Parathyroid adenoma (tissue), 2 donors: ENCODE measurements around the gene MCC.

Experiments used
- H2AFZ ChIP-seq: fragments of 300-600 bp; sonication (generic); one replicate; pipeline ENCODE4 v1.7.0; 2017; ENCODE audit warnings: antibody characterized with exemption, mild to moderate bottlenecking
- H3K27ac ChIP-seq: fragments of 300-600 bp; sonication (generic); one replicate; pipeline ENCODE4 v1.7.0; 2017
- H3K27me3 ChIP-seq: fragments of 300-600 bp; sonication (generic); one replicate; pipeline ENCODE4 v1.7.0; 2017; ENCODE audit warnings: low read length; ENCODE audit not compliant: control insufficient read depth, insufficient read depth
- H3K36me3 ChIP-seq: fragments of 300-600 bp; sonication (generic); one replicate; pipeline ENCODE4 v1.7.0; 2017; ENCODE audit warnings: low read length; ENCODE audit not compliant: control insufficient read depth, insufficient read depth
- H3K4me1 ChIP-seq: fragments of 300-600 bp; sonication (generic); one replicate; pipeline ENCODE4 v1.7.0; 2017; ENCODE audit warnings: control low read depth
- H3K4me2 ChIP-seq: fragments of 300-600 bp; sonication (generic); one replicate; pipeline ENCODE4 v1.7.0; 2017; ENCODE audit warnings: low read length
- H3K4me3 ChIP-seq: fragments of 300-600 bp; sonication (generic); one replicate; pipeline ENCODE4 v1.7.0; 2017; ENCODE audit warnings: low read depth, low read length
- H3K79me2 ChIP-seq: fragments of 300-600 bp; sonication (generic); one replicate; pipeline ENCODE4 v1.7.0; 2017; ENCODE audit warnings: control low read depth
- H3K9ac ChIP-seq: fragments of 300-600 bp; sonication (generic); one replicate; pipeline ENCODE4 v1.7.0; 2017; ENCODE audit warnings: mild to moderate bottlenecking
- H3K9me3 ChIP-seq: fragments of 300-600 bp; sonication (generic); one replicate; pipeline ENCODE4 v1.7.0; 2017; ENCODE audit warnings: low read length; ENCODE audit not compliant: control insufficient read depth
- CTCF ChIP-seq: fragments of 300-600 bp; sonication (generic); IDR thresholded peaks from one replicate; pipeline ENCODE4 v1.7.0; 2017; ENCODE audit warnings: antibody characterized with exemption, mild to moderate bottlenecking
- donor health status: primary hyperparathyroidism.

MCC gene

GRCh38 chr5:113359419-113359818 is 128.8 kb downstream of the MCC start:
- no peak overlapping the region for H3K4me2 ChIP-seq
- no peak overlapping the region for H3K9ac ChIP-seq
- H2AFZ ChIP-seq, result peak overlapping the region; percentile 13
- no peaks in the 10 kb centered on the region for H3K36me3 ChIP-seq
- no peak overlapping the region for H3K4me3 ChIP-seq
- TF ChIP-seq CTCF, result no peak
- H3K9me3 ChIP-seq, result no peaks in the 10 kb centered on the region
- no peak overlapping the region for H3K27ac ChIP-seq
- no peaks in the 10 kb centered on the region for H3K79me2 ChIP-seq
- H3K4me1 ChIP-seq, result peaks cover 10% of the 10 kb centered on the region
- H3K27me3 ChIP-seq, result no peaks in the 10 kb centered on the region

GRCh38 chr5:113358696-113359095 is 129.6 kb downstream of the MCC start:
- no peak overlapping the region for H3K27ac ChIP-seq
- no peaks in the 10 kb centered on the region for H3K27me3 ChIP-seq
- no peak overlapping the region for H3K4me3 ChIP-seq
- no peaks in the 10 kb centered on the region for H3K36me3 ChIP-seq
- no peak overlapping the region for H3K4me2 ChIP-seq
- TF ChIP-seq CTCF, result no peak
- H3K9ac ChIP-seq, result no peak overlapping the region
- no peaks in the 10 kb centered on the region for H3K79me2 ChIP-seq
- no peaks in the 10 kb centered on the region for H3K9me3 ChIP-seq
- H3K4me1 ChIP-seq, result peaks cover 10% of the 10 kb centered on the region
- H2AFZ ChIP-seq, result peak overlapping the region; percentile 13

GRCh38 chr5:113357696-113358476 is 130.4 kb downstream of the MCC start:
- H3K4me2 ChIP-seq, result no peak overlapping the region
- TF ChIP-seq CTCF, result no peak
- no peaks in the 10 kb centered on the region for H3K36me3 ChIP-seq
- no peaks in the 10 kb centered on the region for H3K27me3 ChIP-seq
- H3K27ac ChIP-seq, result no peak overlapping the region
- H3K9me3 ChIP-seq, result no peaks in the 10 kb centered on the region
- no peaks in the 10 kb centered on the region for H3K79me2 ChIP-seq
- no peak overlapping the region for H3K4me3 ChIP-seq
- H2AFZ ChIP-seq, result no peak overlapping the region
- H3K4me1 ChIP-seq, result peaks cover 10% of the 10 kb centered on the region
- no peak overlapping the region for H3K9ac ChIP-seq

- no peak overlapping the region for H3K4me3 ChIP-seq
- no peaks in the 10 kb centered on the region for H3K9me3 ChIP-seq
- no peaks in the 10 kb centered on the region for H3K79me2 ChIP-seq
- no peak for TF ChIP-seq CTCF
- H3K27me3 ChIP-seq, result no peaks in the 10 kb centered on the region
- H3K4me1 ChIP-seq, result peaks cover 10% of the 10 kb centered on the region
- H3K4me2 ChIP-seq, result no peak overlapping the region
- no peaks in the 10 kb centered on the region for H3K36me3 ChIP-seq
- no peak overlapping the region for H3K9ac ChIP-seq
- H2AFZ ChIP-seq, result peak overlapping the region; percentile 1
- H3K27ac ChIP-seq, result no peak overlapping the region
Measured at GRCh38 chr5:113356487-113356886, 131.8 kb downstream of the MCC start.

GRCh38 chr5:113354055-113354454 is 134.2 kb downstream of the MCC start:
- Histone ChIP-seq H3K27ac (no peak overlapping the region), H3K4me3 (no peak overlapping the region), H3K79me2 (no peaks in the 10 kb centered on the region), H3K9ac (no peak overlapping the region), H2AFZ (no peak overlapping the region), H3K36me3 (no peaks in the 10 kb centered on the region), H3K27me3 (no peaks in the 10 kb centered on the region), H3K4me2 (no peak overlapping the region), H3K9me3 (no peaks in the 10 kb centered on the region), H3K4me1 (peaks cover 8% of the 10 kb centered on the region)
- TF ChIP-seq CTCF, result no peak
